Measurements from ENCODE around the gene RASEF.
"Not testable (repeated sequence)": the region's sequence is repeated elsewhere in the genome, so short reads cannot be mapped to it uniquely, and the experiment has no call there.

The RASEF gene

GRCh38 chr9:83062651-83063527 is at the start of gene RASEF:
RASEF (minus strand) TSS chr9:83063142; CDS start chr9:83062867, 275 bp downstream.
- peak; percentile 20 for DNase-seq

DNA sequence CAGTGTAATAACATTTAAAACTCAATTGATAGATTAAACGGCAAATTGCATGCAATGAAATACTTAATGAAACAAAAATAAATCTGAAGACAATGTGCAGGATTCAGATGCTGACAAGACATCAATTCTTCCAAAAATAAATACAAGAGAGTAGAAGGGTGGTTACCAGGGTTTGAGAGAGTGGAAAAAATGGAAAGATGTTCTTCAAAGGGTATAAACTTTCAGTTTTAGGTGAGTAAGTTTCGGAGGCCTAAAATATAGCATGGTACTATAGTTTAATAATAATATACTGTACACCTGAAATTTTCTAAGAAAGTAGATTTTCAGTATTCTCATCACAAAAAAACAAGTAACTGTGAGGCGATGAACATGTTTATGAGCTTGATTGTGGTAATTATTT is 48.2 kb upstream of the RASEF start:
- DNase-seq: no peak

DNA sequence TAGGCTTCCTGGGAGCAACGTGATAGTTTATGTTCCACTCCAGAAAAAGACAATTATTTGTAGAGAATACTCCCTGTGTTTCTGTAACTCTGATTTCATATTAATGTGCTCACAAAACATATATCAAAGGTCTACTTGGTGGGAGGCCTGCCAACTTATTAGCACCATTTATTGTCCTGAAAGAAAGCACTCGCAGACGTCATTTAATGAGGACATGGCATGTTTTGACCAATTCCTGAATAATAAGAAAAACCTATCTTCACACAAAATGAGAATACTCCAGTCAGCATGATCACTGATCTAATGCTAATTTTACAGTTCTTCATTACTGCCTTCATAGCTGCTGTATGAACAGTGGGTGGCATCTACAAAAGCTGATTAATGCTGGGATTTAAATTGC is 46.4 kb upstream of the RASEF start:
- no peak for DNase-seq

DNA sequence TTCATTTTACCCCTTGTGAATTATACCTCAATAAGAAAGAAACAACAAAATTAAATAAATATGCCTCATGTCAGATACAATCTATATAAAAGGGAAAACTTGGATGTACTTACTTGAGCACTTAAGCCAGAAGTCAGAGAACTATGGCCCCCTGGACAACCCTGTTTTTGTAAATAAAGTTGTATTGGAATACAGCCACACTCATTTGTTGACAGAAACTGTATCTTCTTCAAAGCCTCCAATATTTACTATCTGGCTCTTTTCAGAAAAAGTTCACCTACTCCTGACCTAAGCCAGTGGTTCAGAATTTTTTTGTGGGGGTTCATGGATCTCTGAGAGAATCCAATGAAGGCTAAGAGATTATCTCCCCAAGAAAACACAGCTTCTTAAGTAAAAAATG is 45.3 kb upstream of the RASEF start:
- DNase-seq: no peak

DNA sequence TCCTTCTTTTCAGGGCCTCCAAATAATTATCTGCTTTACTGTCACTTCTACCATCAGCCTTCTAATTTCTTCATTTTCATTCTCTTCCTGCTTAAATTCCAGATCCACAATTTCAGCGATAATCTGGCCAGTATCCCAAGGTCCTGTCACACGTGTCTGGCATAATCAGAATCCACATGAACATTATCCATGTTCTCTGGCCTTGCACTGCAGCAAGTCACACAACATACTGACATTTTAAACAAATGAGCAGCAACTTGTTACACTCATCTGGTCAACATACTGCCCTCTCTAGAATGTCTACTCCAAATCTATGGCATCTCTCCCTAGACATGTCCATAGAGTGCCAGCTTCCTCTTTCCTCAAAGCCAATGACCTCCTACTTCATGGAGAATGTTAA is 43.8 kb upstream of the RASEF start:
- DNase-seq: no peak

DNA sequence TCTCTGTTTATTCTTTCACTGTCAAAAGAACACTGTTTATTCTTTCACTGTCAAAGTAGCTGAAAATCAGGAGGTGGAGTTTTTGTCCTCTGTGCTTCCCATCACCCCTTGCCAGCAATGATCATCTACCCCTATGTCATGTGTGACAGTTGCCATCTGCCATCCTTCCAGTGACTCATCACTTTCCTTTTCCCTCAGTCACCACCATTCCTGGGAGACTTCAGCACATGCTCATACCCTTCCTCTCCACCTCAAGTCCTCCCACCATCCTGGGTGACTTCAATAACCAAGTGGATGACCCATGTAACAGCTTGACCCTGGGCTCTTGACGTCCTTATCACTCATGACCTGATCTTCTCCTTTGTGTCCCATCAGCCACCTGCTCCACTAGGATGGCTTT is 43.3 kb upstream of the RASEF start:
- DNase-seq: no peak

- DNase-seq: no peak
These were observed 34.7 kb upstream of the RASEF start for GRCh38 chr9:83097633-83098032.

GRCh38 chr9:83093311-83093710 is 30.4 kb upstream of the RASEF start:
- DNase-seq: not testable (repeated sequence)

- no peak for DNase-seq
These were observed 18.9 kb upstream of the RASEF start for GRCh38 chr9:83081846-83082245.

DNA sequence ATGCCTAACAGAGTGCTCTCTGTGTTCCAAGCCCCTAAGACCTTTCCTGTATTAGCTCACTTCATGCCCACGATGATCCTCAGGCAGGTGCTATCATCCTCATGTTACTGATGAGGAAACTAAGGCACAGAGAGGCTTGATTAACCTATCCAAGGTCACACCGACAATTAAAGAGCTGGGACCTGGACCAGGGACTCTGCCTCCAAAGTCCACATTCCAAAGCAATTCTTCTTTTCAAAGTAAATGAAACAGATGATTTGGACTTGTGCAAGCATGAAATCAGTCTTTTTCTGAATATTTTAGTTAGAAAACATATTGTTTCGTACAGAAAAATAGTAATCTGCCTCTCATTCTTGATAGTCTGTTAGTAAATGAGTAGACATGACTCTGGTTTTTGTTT is 18.1 kb upstream of the RASEF start:
- no peak for DNase-seq

DNA sequence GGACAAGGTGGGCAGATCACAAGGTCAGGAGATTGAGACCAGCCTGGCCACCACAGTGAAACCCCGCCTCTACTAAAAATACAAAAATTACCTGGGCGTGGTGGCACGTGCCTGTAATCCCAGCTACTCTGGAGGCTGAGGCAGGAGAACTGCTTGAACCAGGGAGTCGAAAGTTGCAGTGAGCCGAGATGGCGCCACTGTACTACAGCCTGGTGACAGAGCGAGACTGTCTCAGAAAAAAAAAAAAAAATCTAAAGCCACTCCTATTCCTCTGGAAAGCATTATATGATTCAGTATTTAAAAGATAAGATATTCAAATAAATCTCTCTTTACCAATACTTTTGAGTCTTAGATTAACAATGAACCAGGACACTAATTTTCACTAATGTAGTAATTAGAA is 13.0 kb upstream of the RASEF start:
- not testable (repeated sequence) for DNase-seq

- DNase-seq: not testable (repeated sequence)
These were observed 9.6 kb upstream of the RASEF start for GRCh38 chr9:83072498-83072897.

DNA sequence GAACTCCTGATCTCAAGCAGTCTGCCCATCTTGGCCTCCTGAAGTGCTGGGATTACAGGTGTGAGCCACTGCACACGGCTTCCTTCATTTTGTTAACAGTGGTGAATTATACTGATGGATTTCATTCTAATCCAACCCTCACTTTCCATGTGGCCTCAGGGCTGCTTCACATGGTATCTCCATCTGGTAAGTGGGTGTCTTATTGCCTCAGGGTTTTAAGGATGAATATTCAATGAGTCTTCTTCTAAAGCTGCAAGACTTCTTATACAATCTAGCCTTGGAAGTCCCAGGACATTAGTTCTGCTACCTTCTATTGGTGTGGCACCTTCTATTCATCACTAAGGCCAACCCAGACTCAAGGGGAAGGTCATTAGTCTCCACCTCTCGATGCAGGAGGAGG is 8.7 kb upstream of the RASEF start:
- DNase-seq: no peak

DNA sequence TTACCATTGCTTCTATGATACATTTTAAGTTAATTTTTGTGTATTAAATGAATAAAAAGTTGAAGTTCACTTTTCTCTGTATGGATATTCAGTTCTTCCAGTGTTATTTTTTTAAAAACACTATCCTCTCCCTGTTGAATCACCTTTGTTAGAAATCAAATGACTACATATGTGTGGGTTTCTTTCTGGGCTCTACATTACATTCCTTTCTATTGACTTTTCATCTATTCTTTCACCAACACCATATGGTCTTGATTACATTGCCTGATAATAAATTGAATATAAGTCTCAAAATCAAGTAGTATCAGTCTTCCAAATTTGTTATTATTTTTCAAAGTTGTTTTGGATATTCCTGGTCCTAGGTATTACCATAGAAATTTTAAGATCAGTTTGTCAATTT is 7.3 kb upstream of the RASEF start:
- DNase-seq: no peak

DNA sequence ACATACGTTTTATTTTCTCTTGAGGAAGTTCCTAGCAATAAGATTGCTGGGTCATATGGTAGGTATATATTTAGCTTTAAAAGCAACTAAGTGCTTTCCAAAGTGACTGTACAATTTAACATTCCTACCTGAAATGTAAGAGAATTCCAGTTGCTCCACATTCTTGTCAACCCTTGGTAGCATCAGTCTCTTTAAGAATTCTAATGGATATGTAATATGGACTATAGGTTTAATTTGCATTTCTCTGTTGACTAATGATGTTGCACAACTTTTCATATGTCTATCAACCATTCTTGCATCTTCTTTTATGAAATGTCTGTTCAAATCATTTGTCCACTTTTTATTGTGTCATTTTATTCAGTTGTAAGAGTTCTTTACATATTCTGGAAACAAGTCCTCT is 6.7 kb upstream of the RASEF start:
- no peak for DNase-seq

DNA sequence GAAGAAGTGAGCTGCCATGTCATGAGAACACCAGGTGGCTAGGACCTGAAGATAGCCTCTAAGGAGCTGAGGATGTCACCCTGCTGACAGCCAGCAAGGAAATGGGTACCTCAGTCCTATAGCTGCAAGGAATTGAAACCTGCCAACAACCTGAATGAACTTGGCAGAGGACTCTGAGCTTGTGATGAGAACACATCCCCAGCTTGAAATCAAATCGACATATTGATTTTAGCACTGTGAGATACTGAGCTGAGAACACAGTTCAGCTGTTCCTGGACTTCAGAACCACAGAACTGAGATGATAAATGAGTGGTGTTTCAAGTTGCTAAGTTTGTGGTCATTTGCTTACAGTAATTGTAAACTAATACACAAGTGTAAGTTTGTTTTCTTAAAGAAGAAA is 5.5 kb upstream of the RASEF start:
- DNase-seq: no peak

DNA sequence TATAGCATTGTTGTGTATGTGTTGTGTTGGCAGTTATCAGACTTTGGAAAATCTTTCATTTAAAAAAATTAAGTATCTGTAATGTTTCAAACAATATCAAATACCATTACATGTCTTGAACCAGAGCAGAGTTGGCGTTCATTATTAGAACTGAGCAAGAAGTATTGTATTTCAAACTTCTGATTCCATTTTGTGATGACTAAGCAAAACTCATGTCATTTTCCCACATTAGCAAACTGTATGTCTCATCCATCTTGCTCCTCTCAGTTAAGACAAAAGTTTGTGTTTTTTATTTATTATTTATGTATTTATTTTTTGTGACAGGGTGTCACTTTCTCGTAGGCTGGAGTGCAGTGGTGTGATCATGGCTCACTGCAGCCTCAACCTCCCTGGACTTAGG is 4.6 kb upstream of the RASEF start:
- DNase-seq: no peak

DNA sequence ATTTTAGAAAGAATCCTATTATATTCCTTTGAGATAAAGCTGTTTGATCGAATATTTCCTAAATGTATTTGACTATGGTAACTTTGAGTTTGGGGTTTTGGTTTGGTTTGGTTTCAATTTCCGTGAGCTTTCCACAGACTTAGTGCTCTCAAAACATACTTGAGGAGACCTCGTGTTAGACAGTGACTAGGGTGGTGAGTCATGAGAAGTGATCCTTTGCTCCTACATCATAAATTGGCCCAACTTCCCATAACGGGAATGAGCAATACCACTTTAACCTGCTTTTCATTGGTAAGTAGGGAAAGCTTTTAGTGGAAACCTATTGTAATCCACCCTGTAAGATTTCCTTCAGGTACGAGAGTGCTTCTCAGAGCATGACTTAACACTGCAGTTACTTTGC is 3.8 kb upstream of the RASEF start:
- DNase-seq: no peak

- no peak for DNase-seq
These were observed 2.3 kb upstream of the RASEF start for GRCh38 chr9:83065233-83065632.

- DNase-seq: peak; percentile 20
These were observed 822 bp downstream of the RASEF start for GRCh38 chr9:83061990-83062650.

DNA sequence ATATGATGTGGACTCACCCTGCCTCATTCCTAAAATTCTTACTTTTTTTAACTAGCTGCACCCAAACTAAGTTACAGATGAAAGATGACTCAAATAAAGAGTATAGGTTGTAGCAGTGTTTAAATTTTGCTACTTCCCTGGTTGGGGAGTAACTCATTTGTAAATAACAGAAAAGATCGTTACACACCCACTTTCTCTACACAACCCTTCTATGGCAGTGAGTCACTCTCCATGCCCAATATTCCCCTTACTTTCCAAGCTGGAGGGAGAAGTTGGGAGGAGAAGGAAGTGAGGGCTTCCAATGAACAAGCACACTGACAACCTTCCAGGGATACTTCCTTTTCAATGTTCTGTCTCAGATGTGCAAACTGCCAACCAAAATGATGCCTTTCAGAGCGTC is 1.9 kb downstream of the RASEF start:
- DNase-seq: no peak

- DNase-seq: peak; percentile 22
These were observed 2.4 kb downstream of the RASEF start for GRCh38 chr9:83060556-83060955.

DNA sequence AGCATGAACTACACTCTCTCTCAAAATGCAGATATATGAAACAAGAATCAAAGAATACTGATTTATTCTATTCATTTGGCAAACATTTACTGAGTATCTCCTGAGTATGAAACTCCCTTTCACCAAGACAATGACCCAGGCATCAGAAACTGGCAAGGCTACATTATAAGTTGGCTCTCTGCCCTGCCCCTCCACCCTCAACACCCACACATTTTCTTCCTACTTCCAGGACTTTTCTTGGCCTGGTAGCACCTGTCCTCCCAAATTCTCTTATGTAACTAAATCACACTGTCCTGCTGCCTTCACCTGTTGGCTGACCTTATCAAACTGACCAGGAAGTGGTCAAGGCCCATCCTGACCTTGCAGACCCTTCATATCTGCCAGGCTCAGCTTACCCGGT is 3.5 kb downstream of the RASEF start:
- DNase-seq: no peak

- no peak for DNase-seq
These were observed 6.0 kb downstream of the RASEF start for GRCh38 chr9:83056911-83057310.

GRCh38 chr9:83056174-83056573 is 6.8 kb downstream of the RASEF start:
- no peak for DNase-seq
